ENCODE data around the gene LIN7A.

The LIN7A gene

GRCh38 chr12:80912901-80913770 lies 24.6 kb downstream of the LIN7A start:
- no peak overlapping the region for H3K4me3 ChIP-seq (ENCODE audit: low read depth, low read length)
- no peak for DNase-seq (ENCODE audit: low read depth, low spot score)
- in situ Hi-C loops (cut with HindIII; ENCODE audit: low sequenced_read_pairs) = no loop called here
- no peak for TF ChIP-seq CTCF (IDR thresholded peaks at IDR 0.05; ENCODE audit: low read depth, low read length)

- no peak for TF ChIP-seq CTCF (IDR thresholded peaks at IDR 0.05; ENCODE audit: low read depth, low read length)
- no peak for DNase-seq (ENCODE audit: low read depth, low spot score)
- H3K4me3 ChIP-seq (ENCODE audit: low read depth, low read length) = no peak overlapping the region
- in situ Hi-C loops (cut with HindIII; ENCODE audit: low sequenced_read_pairs) = no loop called here
These were observed 28.4 kb downstream of the LIN7A start for GRCh38 chr12:80909370-80909769.

- in situ Hi-C loops (cut with HindIII; ENCODE audit: low sequenced_read_pairs) = no loop called here
- DNase-seq (ENCODE audit: low read depth, low spot score) = no peak
- TF ChIP-seq CTCF (IDR thresholded peaks at IDR 0.05; ENCODE audit: low read depth, low read length) = no peak
- no peak overlapping the region for H3K4me3 ChIP-seq (ENCODE audit: low read depth, low read length)
These were observed 35.0 kb downstream of the LIN7A start for GRCh38 chr12:80902711-80903110.

GRCh38 chr12:80901661-80902060 lies 36.1 kb downstream of the LIN7A start:
- in situ Hi-C loops (cut with HindIII; ENCODE audit: low sequenced_read_pairs) = no loop called here
- no peak for DNase-seq (ENCODE audit: low read depth, low spot score)
- no peak for TF ChIP-seq CTCF (IDR thresholded peaks at IDR 0.05; ENCODE audit: low read depth, low read length)
- H3K4me3 ChIP-seq (ENCODE audit: low read depth, low read length) = no peak overlapping the region

GRCh38 chr12:80895240-80895639 lies 42.5 kb downstream of the LIN7A start:
- DNase-seq (ENCODE audit: low read depth, low spot score) = no peak
- no peak overlapping the region for H3K4me3 ChIP-seq (ENCODE audit: low read depth, low read length)
- no peak for TF ChIP-seq CTCF (IDR thresholded peaks at IDR 0.05; ENCODE audit: low read depth, low read length)
- in situ Hi-C loops (cut with HindIII; ENCODE audit: low sequenced_read_pairs) = no loop called here

GRCh38 chr12:80894179-80894578 lies 43.6 kb downstream of the LIN7A start:
- in situ Hi-C loops (cut with HindIII; ENCODE audit: low sequenced_read_pairs) = no loop called here

More at GRCh38 chr12:80894179-80894578, 43.6 kb downstream of the LIN7A start:
- no peak for TF ChIP-seq CTCF (IDR thresholded peaks at IDR 0.05; ENCODE audit: low read depth, low read length)
- H3K4me3 ChIP-seq (ENCODE audit: low read depth, low read length) = no peak overlapping the region
- DNase-seq (ENCODE audit: low read depth, low spot score) = no peak

Measured in astrocyte of the spinal cord (primary cell).